Stimulated activated CD8-positive, alpha-beta memory T cell treated with anti-CD3 and anti-CD28 coated beads, Interleukin-15, amount 100 ng/mL, for 24 hours (primary cell): ENCODE results near the gene SLC40A1.

Experiments used
- DNase-seq: peaks from one replicate; pipeline ENCODE4 v3.0.0-alpha.2; 2020; ENCODE audit warnings: low read depth

The SLC40A1 gene

GRCh38 chr2:189512879-189513278 is 67.7 kb downstream of the SLC40A1 start:
- DNase-seq: no peak

- DNase-seq: no peak
Measured at GRCh38 chr2:189511960-189512319, 68.6 kb downstream of the SLC40A1 start.

- DNase-seq: no peak
Measured at GRCh38 chr2:189511210-189511959, 69.2 kb downstream of the SLC40A1 start.
